NCI-H2196 (cell line): ENCODE data around the gene GPR55.

Experiments
- DNase-seq: peaks from one replicate; lab custom pipeline; 2025; ENCODE audit not compliant: unreplicated experiment; lab: John Stamatoyannopoulos, UW

GPR55 gene

GRCh38 chr2:230919681-230920080 is 5.4 kb downstream of the GPR55 start:
- DNase-seq, result no peak

GRCh38 chr2:230919240-230919639 is 5.8 kb downstream of the GPR55 start:
- DNase-seq, result no peak

- no peak for DNase-seq
Measured at GRCh38 chr2:230916218-230916617, 8.8 kb downstream of the GPR55 start.

- no peak for DNase-seq
Measured at GRCh38 chr2:230915319-230915718, 9.7 kb downstream of the GPR55 start.

GRCh38 chr2:230914886-230915285 is 10.2 kb downstream of the GPR55 start:
- no peak for DNase-seq

GRCh38 chr2:230913406-230914143 is 11.5 kb downstream of the GPR55 start:
- DNase-seq, result no peak

- no peak for DNase-seq
Measured at GRCh38 chr2:230912724-230913123, 12.3 kb downstream of the GPR55 start.

GRCh38 chr2:230912046-230912445 is 13.0 kb downstream of the GPR55 start:
- no peak for DNase-seq

GRCh38 chr2:230910546-230911177 is 14.4 kb downstream of the GPR55 start:
- DNase-seq, result no peak

GRCh38 chr2:230909841-230910545 is 15.0 kb downstream of the GPR55 start:
- DNase-seq, result no peak

- peak; percentile 80 for DNase-seq
Measured at GRCh38 chr2:230908595-230909191, 16.3 kb downstream of the GPR55 start.

GRCh38 chr2:230908092-230908594 is 16.9 kb downstream of the GPR55 start:
- DNase-seq, result no peak

GRCh38 chr2:230907361-230908091 is 17.5 kb downstream of the GPR55 start:
- no peak for DNase-seq

GRCh38 chr2:230906471-230907230 is 18.4 kb downstream of the GPR55 start:
- no peak for DNase-seq

GRCh38 chr2:230905448-230906421 is 19.3 kb downstream of the GPR55 start:
- no peak for DNase-seq

- no peak for DNase-seq
Measured at GRCh38 chr2:230904856-230905447, 20.1 kb downstream of the GPR55 start.

GRCh38 chr2:230903231-230904150 is 21.6 kb downstream of the GPR55 start:
- DNase-seq, result no peak
